ENCODE measurements around the gene RHEBL1. TPM values are rescaled to one million over a fixed set of nuclear protein-coding genes. Genes with fewer than 3 reads are reported as not detected.

Gene RHEBL1
- total RNA-seq, 1 donor from 2014 or later = 1.1 TPM

GRCh38 chr12:49044660-49045059 is 25.1 kb downstream of the RHEBL1 start:
- DNase-seq = no peak

GRCh38 chr12:49043856-49044258 is 25.9 kb downstream of the RHEBL1 start:
- no peaks in the 10 kb centered on the region for H3K27me3 ChIP-seq
- intact Hi-C loops (cut with DNase I) = no loop called here
- DNase-seq = peak; percentile 84
- no peaks in the 10 kb centered on the region for H3K9me3 ChIP-seq
- H3K4me1 ChIP-seq = no peaks in the 10 kb centered on the region
- ATAC-seq = peak; percentile 72
- H3K27ac ChIP-seq = no peak overlapping the region
- H3K36me3 ChIP-seq = peaks cover 100% of the 10 kb centered on the region
- TF ChIP-seq, protein P1, sequence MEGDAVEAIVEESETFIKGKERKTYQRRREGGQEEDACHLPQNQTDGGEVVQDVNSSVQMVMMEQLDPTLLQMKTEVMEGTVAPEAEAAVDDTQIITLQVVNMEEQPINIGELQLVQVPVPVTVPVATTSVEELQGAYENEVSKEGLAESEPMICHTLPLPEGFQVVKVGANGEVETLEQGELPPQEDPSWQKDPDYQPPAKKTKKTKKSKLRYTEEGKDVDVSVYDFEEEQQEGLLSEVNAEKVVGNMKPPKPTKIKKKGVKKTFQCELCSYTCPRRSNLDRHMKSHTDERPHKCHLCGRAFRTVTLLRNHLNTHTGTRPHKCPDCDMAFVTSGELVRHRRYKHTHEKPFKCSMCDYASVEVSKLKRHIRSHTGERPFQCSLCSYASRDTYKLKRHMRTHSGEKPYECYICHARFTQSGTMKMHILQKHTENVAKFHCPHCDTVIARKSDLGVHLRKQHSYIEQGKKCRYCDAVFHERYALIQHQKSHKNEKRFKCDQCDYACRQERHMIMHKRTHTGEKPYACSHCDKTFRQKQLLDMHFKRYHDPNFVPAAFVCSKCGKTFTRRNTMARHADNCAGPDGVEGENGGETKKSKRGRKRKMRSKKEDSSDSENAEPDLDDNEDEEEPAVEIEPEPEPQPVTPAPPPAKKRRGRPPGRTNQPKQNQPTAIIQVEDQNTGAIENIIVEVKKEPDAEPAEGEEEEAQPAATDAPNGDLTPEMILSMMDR (IDR thresholded peaks at IDR 0.05) = peak; percentile 64
- no peak overlapping the region for H3K4me3 ChIP-seq

More at GRCh38 chr12:49044660-49045059, 25.1 kb downstream of the RHEBL1 start:
- peaks cover 100% of the 10 kb centered on the region for H3K36me3 ChIP-seq
- no peaks in the 10 kb centered on the region for H3K27me3 ChIP-seq
- no peak for ATAC-seq
- H3K4me1 ChIP-seq = no peaks in the 10 kb centered on the region
- intact Hi-C loops (cut with DNase I) = no loop called here
- H3K27ac ChIP-seq = no peak overlapping the region
- H3K9me3 ChIP-seq = no peaks in the 10 kb centered on the region
- no peak overlapping the region for H3K4me3 ChIP-seq
- TF ChIP-seq, protein P1 (IDR thresholded peaks at IDR 0.05) = no peak

- Histone ChIP-seq H3K36me3 (peaks cover 100% of the 10 kb centered on the region), H3K27ac (no peak overlapping the region), H3K27me3 (no peaks in the 10 kb centered on the region), H3K4me3 (no peak overlapping the region), H3K4me1 (no peaks in the 10 kb centered on the region), H3K9me3 (no peaks in the 10 kb centered on the region)
- TF ChIP-seq, protein P1 (IDR thresholded peaks at IDR 0.05) = no peak
- intact Hi-C loops (cut with DNase I) = no loop called here
- DNase-seq (no peak), ATAC-seq (no peak)
Observed at GRCh38 chr12:49043241-49043640, 26.5 kb downstream of the RHEBL1 start.

DNA sequence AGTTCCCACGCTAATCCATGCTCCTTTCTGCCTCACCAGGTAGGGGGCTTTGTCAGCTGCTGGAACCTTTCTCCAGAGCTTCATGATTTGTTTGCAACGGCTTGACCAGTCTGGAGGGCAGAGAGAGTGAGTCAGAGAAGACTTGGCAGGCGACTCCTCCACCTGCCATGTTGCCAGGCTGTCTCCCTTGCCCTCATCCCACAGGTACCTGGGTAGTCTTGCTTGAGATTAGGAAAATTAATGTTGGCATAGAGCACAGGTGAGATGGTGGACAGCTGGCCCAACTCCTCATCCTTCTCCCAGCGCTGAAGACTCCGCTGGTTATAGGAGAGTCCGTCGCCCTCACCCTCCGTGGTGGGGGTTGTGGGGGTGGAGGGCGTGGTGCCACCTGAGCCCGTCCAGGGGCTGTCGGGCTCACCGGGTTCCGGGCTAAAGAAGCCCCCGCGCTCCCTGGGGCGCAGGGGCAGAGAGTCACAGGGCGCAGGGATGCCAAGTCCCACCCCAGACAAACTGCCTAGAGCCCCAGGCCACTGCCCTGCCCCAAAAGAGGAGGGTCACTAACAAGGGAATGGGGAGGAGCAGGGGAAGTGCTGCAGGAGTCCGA is 27.8 kb downstream of the RHEBL1 start:
- intact Hi-C loops (cut with DNase I) = no loop called here
- TF ChIP-seq, protein P1 (IDR thresholded peaks at IDR 0.05) = no peak
- Histone ChIP-seq H3K4me3 (no peak overlapping the region), H3K27me3 (no peaks in the 10 kb centered on the region), H3K9me3 (no peaks in the 10 kb centered on the region), H3K36me3 (peaks cover 100% of the 10 kb centered on the region), H3K4me1 (no peaks in the 10 kb centered on the region), H3K27ac (no peak overlapping the region)
- peak; percentile 52 for DNase-seq
- no peak for ATAC-seq

GRCh38 chr12:49041036-49041880 is 28.5 kb downstream of the RHEBL1 start:
- Histone ChIP-seq H3K36me3 (peaks cover 100% of the 10 kb centered on the region), H3K27ac (no peak overlapping the region), H3K9me3 (no peaks in the 10 kb centered on the region), H3K4me3 (no peak overlapping the region), H3K27me3 (no peaks in the 10 kb centered on the region), H3K4me1 (no peaks in the 10 kb centered on the region)
- TF ChIP-seq, protein P1 (IDR thresholded peaks at IDR 0.05) = no peak
- intact Hi-C loops (cut with DNase I) = no loop called here
- DNase-seq (peak; percentile 58), ATAC-seq (no peak)
